ENCODE measurements around the gene MIEF2.
A peak's percentile ranks its signal among the peaks of the same experiment; 100 is the strongest.

The MIEF2 gene

DNA sequence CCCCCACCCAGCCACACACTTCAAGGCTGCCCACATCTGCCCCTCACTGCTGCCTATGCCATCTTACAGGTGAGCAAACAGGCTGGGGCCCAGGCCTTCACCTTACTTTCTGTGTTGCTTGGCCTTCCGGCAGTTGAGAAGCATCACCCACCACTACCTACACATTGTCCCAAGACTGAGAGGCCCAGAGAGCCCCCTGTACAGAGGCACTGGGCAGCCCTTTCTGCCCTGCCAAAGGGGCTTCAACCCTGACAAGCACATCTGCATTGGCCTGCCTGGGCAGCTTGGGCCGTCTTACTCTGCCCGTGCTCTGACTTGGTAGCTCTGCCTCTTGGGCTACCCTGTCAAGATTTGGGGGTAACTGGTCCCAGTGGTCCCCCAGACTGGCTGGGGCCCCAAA is 1.2 kb downstream of the MIEF2 start:
- peak overlapping the region; percentile 83 for H3K4me3 ChIP-seq (ENCODE audit: low read length)
- no peak for TF ChIP-seq CTCF (conservative IDR thresholded peaks at IDR 0.05; ENCODE audit: low read depth, low read length)
- DNase-seq (ENCODE audit: low read depth) = no peak

GRCh38 chr17:18262111-18262510 is 1.6 kb downstream of the MIEF2 start:
- no peak for TF ChIP-seq CTCF (conservative IDR thresholded peaks at IDR 0.05; ENCODE audit: low read depth, low read length)
- H3K4me3 ChIP-seq (ENCODE audit: low read length) = no peak overlapping the region
- no peak for DNase-seq (ENCODE audit: low read depth)

- no peak for TF ChIP-seq CTCF (conservative IDR thresholded peaks at IDR 0.05; ENCODE audit: low read depth, low read length)
- no peak for DNase-seq (ENCODE audit: low read depth)
- no peak overlapping the region for H3K4me3 ChIP-seq (ENCODE audit: low read length)
These were observed 2.2 kb downstream of the MIEF2 start for GRCh38 chr17:18262641-18263040.

GRCh38 chr17:18263885-18264682 is 3.6 kb downstream of the MIEF2 start:
- no peak for TF ChIP-seq CTCF (conservative IDR thresholded peaks at IDR 0.05; ENCODE audit: low read depth, low read length)
- H3K4me3 ChIP-seq (ENCODE audit: low read length) = no peak overlapping the region
- no peak for DNase-seq (ENCODE audit: low read depth)

DNA sequence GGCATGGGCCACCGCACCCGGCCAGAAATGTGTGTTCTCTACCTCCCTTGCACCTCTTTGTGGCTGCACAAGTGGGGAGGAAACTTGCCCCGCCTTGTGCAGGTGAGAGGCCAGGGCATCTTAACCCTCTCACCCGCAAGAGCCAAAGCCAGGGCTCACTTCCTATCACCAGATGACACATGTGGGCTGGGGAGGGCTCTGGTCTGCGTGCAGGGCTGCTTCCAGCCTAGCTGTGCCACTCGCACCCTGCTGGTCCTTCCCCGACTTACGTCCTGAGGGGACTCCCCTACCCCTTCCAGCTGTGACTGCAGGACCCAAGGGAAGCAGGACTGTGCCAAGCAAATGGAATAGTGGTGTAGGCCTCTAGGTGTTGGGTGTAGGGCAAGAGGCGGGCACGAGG is 6.9 kb downstream of the MIEF2 start:
- no peak overlapping the region for H3K4me3 ChIP-seq (ENCODE audit: low read length)
- TF ChIP-seq CTCF (conservative IDR thresholded peaks at IDR 0.05; ENCODE audit: low read depth, low read length) = no peak
- DNase-seq (ENCODE audit: low read depth) = no peak

DNA sequence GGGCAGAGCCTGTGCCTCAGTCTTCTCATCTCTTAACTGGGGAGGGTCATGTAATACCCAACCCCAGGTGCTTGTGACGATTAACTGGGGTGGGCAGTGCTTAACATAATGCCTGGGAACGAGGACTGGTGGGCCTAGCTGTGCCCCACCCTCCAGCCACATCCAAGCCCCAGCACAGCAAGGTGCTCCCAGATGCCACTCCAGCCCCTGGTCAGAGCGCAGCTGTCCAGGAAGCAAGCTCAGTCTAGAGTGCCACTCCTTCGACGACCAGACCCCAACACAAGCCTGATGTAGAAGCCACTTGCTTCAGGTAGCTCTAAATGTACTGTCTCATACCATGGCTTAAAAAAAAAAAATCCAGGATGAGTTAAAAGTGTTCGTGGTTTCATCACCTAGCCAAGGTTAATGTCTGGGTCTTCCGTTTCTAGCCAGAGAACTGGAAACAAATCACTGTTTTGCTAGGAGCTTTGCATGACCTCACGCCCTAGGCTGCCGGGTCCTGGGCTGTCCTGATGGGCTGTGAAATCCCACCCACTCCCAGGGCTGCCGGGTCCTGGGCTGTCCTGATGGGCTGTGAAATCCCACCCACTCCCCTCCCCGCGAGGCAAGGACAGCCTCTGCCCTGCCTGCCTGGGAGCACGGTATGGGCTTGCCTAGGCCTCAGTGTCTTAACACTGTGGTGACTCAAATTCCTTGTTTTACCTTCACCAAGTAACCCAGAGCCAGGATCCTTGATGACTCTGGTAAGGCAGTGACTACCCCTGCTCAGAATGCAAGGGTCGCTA is 7.7 kb downstream of the MIEF2 start:
- no peak overlapping the region for H3K4me3 ChIP-seq (ENCODE audit: low read length)
- DNase-seq (ENCODE audit: low read depth) = no peak
- TF ChIP-seq CTCF (conservative IDR thresholded peaks at IDR 0.05; ENCODE audit: low read depth, low read length) = no peak
